ENCODE results near the gene HASPIN.

- no peak for TF ChIP-seq POLR2AphosphoS5 (IDR thresholded peaks at IDR 0.05)
- TF ChIP-seq CTCF (IDR thresholded peaks at IDR 0.05 in 8 of 11, conservative IDR thresholded peaks at IDR 0.05 in 3 of 11): no peak
Observed at GRCh38 chr17:3697103-3697476, 26.6 kb upstream of the HASPIN start.

All from spleen (tissue), 7 donors.